Sigmoid colon (tissue), 4 donors: Measurements from ENCODE around the gene GPR137B.

Source experiments
- CTCF ChIP-seq, 4 experiments: fragments of 450-650 bp in 3 of 4; fragments of 200-600 bp in 1 of 4; IDR thresholded peaks; one replicate each; pipeline ENCODE4 v1.5.1; 2016 to 2019; ENCODE audit warnings: antibody characterized with exemption in 4 of 4, mild to moderate bottlenecking in 3 of 4, moderate library complexity in 2 of 4
- POLR2A ChIP-seq, 2 donors: fragments of 450-650 bp; IDR thresholded peaks; one replicate each; pipeline ENCODE4 v1.6.1; 2016; ENCODE audit warnings: antibody characterized with exemption in 2 of 2, mild to moderate bottlenecking in 2 of 2, moderate library complexity in 2 of 2
- POLR2AphosphoS5 ChIP-seq, 4 donors: sonication (generic); formaldehyde crosslinking; IDR thresholded peaks; one replicate each; pipeline ENCODE4 v1.6.1; 2017; ENCODE audit warnings: antibody characterized with exemption in 4 of 4

- TF ChIP-seq CTCF (IDR thresholded peaks at IDR 0.05) = no peak
- no peak for TF ChIP-seq POLR2A (IDR thresholded peaks at IDR 0.05)
- no peak for TF ChIP-seq POLR2AphosphoS5 (IDR thresholded peaks at IDR 0.05)
Measured at GRCh38 chr1:236239092-236239585, 96.8 kb downstream of the GPR137B start.
